ENCODE measurements around the gene PTGIS. TPM values are rescaled to one million over a fixed set of nuclear protein-coding genes. Genes with fewer than 3 reads are reported as not detected.

PTGIS gene
- total and polyA plus RNA-seq, 2 of the 4 experiments (the other 2 are of a cell fraction), result 1.6 to 2.6 TPM

DNA sequence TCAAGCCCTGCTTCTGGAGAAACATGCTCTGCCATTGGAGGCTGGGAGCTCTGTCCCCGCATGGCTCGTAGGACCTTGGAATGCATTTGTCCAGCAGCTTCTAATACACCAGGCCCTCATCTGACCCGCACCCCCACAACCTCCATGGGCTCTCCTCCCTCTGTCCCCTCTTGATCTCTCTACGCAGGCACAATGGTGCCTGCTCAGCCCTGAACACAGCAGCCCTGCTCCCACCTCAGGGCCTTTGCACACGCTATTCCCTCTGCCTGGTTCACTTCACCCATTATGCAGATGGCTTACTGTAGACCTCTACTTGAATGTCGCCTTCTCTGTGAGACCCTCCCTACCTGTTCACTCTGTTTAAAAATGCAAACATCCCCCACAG, 27.0 kb upstream of the PTGIS start:
- no peak for DNase-seq
- Histone ChIP-seq H3K4me3 (ENCODE audit: insufficient read depth, low read depth, low read length) (no peak overlapping the region), H3K9ac (ENCODE audit: low read depth, low read length) (peak overlapping the region; percentile 19; the same call in 1 of the 2 replicates), H2BK20ac (ENCODE audit: low read depth, low read length) (no peak overlapping the region), H2AK5ac (ENCODE audit: low read depth, low read length) (peak overlapping the region; percentile 56; the same call in 1 of the 2 replicates), H4K20me1 (ENCODE audit: insufficient read depth, low read length) (no peaks in the 10 kb centered on the region), H3K9me3 (ENCODE audit: control insufficient read depth, insufficient read depth, low read length) (no peaks in the 10 kb centered on the region), H3K56ac (ENCODE audit: extremely low read depth, insufficient read depth, low read length) (no peak overlapping the region), H3K23ac (ENCODE audit: low read depth, low read length) (no peak overlapping the region), H3K18ac (ENCODE audit: low read depth, low read length) (peak overlapping the region; percentile 67), H3K14ac (replicated peaks; ENCODE audit: low read depth, low read length) (no peak overlapping the region), H3K9me1 (ENCODE audit: insufficient read depth, low read length) (0 out of 2 replicates have a peak, but pooled peaks cover 3% of the 10 kb centered on the region), H4K5ac (ENCODE audit: low read depth, low read length) (peak overlapping the region; percentile 69), H3K4me2 (ENCODE audit: low read depth, low read length) (no peak overlapping the region), H3K36me3 (ENCODE audit: control insufficient read depth, insufficient read depth, low read length) (no peaks in the 10 kb centered on the region), H4K8ac (ENCODE audit: low read depth in 2 of 2, low read length in 2 of 2) (peak overlapping the region in 1 of 2 experiments; percentile 63; a peak in 1 of 4 replicates), H2BK5ac (ENCODE audit: low read depth, low read length, poor library complexity, severe bottlenecking) (peak overlapping the region; percentile 65), H3K79me1 (ENCODE audit: low read depth in 1 of 2, low read length in 2 of 2) (no peaks in the 10 kb centered on the region), H3K4me1 (ENCODE audit: control insufficient read depth, insufficient read depth, low read length) (peaks cover 22% of the 10 kb centered on the region), H2AK9ac (replicated peaks; ENCODE audit: low read depth, low read length, poor library complexity) (peak overlapping the region; percentile 4), H2AFZ (replicated peaks; ENCODE audit: low read length, poor library complexity) (no peak overlapping the region), H3K27me3 (ENCODE audit: control insufficient read depth, insufficient read depth, low read length) (no peaks in the 10 kb centered on the region), H3K27ac (ENCODE audit: insufficient read depth, low read length) (peak overlapping the region; percentile 81; the same call in 1 of the 2 replicates), H2BK15ac (ENCODE audit: low read depth, low read length) (no peak overlapping the region; the same call in 2 of the 3 replicates), H4K91ac (ENCODE audit: insufficient read depth, low read depth, low read length) (peak overlapping the region; percentile 91; the same call in 1 of the 2 replicates), H3K4ac (ENCODE audit: low read depth, low read length) (peak overlapping the region; percentile 45; the same call in 1 of the 2 replicates), H2BK120ac (ENCODE audit: low read depth, low read length) (peak overlapping the region; percentile 18; the same call in 1 of the 2 replicates)
- dilution Hi-C loops (cut with HindIII; ENCODE audit: low sequenced_read_pairs, unreplicated experiment) (no loop called here), intact Hi-C loops (cut with micrococcal nuclease) (no loop called here), in situ Hi-C loops (cut with MboI; ENCODE audit: low sequenced_read_pairs) (no loop called here)
- ChIA-PET POLR2A (ENCODE audit: unreplicated experiment) (no interaction called here), CTCF (no interaction called here)
- WGBS, 2 experiments (ENCODE audit: extremely low coverage in 2 of 2, insufficient read length in 1 of 2), result 100% methylated on average over 2 of the region's 6 CpGs; no CpG with 5 or more reads in 1 of the 2 experiments
- TF ChIP-seq BHLHE40 (IDR thresholded peaks at IDR 0.05; ENCODE audit: low read depth, low read length) (no peak), RAD21 (IDR thresholded peaks at IDR 0.05; ENCODE audit: low read length) (no peak), RFX5 (IDR thresholded peaks at IDR 0.05; ENCODE audit: low read depth, low read length) (no peak), NFE2L2 (IDR thresholded peaks at IDR 0.05; ENCODE audit: low read depth, low read length) (no peak), CEBPB (IDR thresholded peaks at IDR 0.05; ENCODE audit: low read depth, low read length) (no peak), MAZ (IDR thresholded peaks at IDR 0.05; ENCODE audit: borderline replicate concordance, low read depth, low read length) (no peak)
- TF ChIP-seq, protein P1, sequence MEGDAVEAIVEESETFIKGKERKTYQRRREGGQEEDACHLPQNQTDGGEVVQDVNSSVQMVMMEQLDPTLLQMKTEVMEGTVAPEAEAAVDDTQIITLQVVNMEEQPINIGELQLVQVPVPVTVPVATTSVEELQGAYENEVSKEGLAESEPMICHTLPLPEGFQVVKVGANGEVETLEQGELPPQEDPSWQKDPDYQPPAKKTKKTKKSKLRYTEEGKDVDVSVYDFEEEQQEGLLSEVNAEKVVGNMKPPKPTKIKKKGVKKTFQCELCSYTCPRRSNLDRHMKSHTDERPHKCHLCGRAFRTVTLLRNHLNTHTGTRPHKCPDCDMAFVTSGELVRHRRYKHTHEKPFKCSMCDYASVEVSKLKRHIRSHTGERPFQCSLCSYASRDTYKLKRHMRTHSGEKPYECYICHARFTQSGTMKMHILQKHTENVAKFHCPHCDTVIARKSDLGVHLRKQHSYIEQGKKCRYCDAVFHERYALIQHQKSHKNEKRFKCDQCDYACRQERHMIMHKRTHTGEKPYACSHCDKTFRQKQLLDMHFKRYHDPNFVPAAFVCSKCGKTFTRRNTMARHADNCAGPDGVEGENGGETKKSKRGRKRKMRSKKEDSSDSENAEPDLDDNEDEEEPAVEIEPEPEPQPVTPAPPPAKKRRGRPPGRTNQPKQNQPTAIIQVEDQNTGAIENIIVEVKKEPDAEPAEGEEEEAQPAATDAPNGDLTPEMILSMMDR (conservative IDR thresholded peaks at IDR 0.05; ENCODE audit: low read depth, low read length), result no peak
- TF ChIP-seq, protein P2, sequence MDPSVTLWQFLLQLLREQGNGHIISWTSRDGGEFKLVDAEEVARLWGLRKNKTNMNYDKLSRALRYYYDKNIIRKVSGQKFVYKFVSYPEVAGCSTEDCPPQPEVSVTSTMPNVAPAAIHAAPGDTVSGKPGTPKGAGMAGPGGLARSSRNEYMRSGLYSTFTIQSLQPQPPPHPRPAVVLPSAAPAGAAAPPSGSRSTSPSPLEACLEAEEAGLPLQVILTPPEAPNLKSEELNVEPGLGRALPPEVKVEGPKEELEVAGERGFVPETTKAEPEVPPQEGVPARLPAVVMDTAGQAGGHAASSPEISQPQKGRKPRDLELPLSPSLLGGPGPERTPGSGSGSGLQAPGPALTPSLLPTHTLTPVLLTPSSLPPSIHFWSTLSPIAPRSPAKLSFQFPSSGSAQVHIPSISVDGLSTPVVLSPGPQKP (IDR thresholded peaks at IDR 0.05; ENCODE audit: borderline replicate concordance, low read depth, low read length), result no peak
- no TSS peak for BruUV-seq (replicated peaks)
- no peak for ATAC-seq (ENCODE audit: low read depth)
